ENCODE data around the gene NARF.

DNA sequence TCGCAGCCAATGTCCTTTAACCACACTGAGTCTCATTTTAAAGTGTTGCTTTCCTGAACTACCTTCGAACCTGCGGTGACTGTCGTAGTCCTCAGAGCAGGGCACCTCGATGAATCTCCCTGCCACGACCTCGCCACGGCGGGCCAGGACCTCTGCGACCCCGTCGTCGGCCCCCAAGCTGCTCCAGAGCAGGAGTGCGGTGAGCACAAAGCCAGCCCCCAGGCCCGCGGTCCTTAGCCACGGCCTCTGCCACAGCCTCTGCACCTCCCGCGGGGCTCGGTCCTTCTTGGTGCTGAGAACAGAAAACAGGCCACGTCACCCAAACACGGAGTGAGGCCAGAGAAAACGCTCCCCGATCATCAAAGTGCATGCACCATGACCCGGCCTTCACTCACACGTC lies 43.2 kb upstream of the NARF start:
- TF ChIP-seq, protein P1, sequence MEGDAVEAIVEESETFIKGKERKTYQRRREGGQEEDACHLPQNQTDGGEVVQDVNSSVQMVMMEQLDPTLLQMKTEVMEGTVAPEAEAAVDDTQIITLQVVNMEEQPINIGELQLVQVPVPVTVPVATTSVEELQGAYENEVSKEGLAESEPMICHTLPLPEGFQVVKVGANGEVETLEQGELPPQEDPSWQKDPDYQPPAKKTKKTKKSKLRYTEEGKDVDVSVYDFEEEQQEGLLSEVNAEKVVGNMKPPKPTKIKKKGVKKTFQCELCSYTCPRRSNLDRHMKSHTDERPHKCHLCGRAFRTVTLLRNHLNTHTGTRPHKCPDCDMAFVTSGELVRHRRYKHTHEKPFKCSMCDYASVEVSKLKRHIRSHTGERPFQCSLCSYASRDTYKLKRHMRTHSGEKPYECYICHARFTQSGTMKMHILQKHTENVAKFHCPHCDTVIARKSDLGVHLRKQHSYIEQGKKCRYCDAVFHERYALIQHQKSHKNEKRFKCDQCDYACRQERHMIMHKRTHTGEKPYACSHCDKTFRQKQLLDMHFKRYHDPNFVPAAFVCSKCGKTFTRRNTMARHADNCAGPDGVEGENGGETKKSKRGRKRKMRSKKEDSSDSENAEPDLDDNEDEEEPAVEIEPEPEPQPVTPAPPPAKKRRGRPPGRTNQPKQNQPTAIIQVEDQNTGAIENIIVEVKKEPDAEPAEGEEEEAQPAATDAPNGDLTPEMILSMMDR (conservative IDR thresholded peaks at IDR 0.05; ENCODE audit: low read length) = no peak
- no peak for TF ChIP-seq EZH2phosphoT487 (IDR thresholded peaks at IDR 0.05; ENCODE audit: borderline replicate concordance, low read depth, low read length)
